Keratinocyte (primary cell): ENCODE measurements around the gene AGPAT3. TPM values are rescaled to one million over a fixed set of nuclear protein-coding genes. Genes with fewer than 3 reads are reported as not detected.

Experiments used
- DNase-seq: peaks from one replicate; pipeline ENCODE4 v3.0.0-alpha.2; 2011; ENCODE audit warnings: low read depth, missing footprints, low spot score
- FAIRE-seq: peaks from 2 replicates; lab custom pipeline; 2011; peaks lifted over from hg19 to GRCh38; lab: Jason Lieb, UNC
- H2AFZ ChIP-seq: 2 replicates; pipeline ENCODE4 v1.6.0; 2012; ENCODE audit warnings: low read length, control low read depth, inconsistent platforms; ENCODE audit not compliant: control insufficient read depth
- H3K27ac ChIP-seq: 2 replicates; pipeline ENCODE4 v1.5.1; 2011; ENCODE audit warnings: low read length; ENCODE audit not compliant: control insufficient read depth, insufficient read depth
- H3K27me3 ChIP-seq: 3 replicates; pipeline ENCODE4 v1.6.0; 2011; ENCODE audit warnings: low read length; ENCODE audit not compliant: control insufficient read depth, insufficient read depth; ENCODE audit errors: extremely low read depth
- H3K36me3 ChIP-seq, 2 experiments: 2 replicates in 1 of 2; 3 replicates in 1 of 2; pipeline ENCODE4 v1.5.1; 2011; ENCODE audit warnings: low read length in 2 of 2, mild to moderate bottlenecking in 1 of 2; ENCODE audit not compliant: control insufficient read depth in 2 of 2, insufficient read depth in 2 of 2; ENCODE audit errors: extremely low read depth in 1 of 2
- H3K4me1 ChIP-seq: 3 replicates; pipeline ENCODE4 v1.5.1; 2011; ENCODE audit warnings: low read length; ENCODE audit not compliant: control insufficient read depth, insufficient read depth; ENCODE audit errors: extremely low read depth
- H3K4me2 ChIP-seq: 3 replicates; pipeline ENCODE4 v1.6.0; 2011; ENCODE audit warnings: low read depth, low read length; ENCODE audit not compliant: control insufficient read depth, insufficient read depth; ENCODE audit errors: extremely low read depth
- H3K4me3 ChIP-seq, 3 experiments: fragments of 200-600 bp in 1 of 3; sonication (generic) in 1 of 3; 2 replicates in 2 of 3; 3 replicates in 1 of 3; pipeline ENCODE4 v1.5.1; 2011 to 2016; ENCODE audit warnings: low read length in 3 of 3, mild to moderate bottlenecking in 3 of 3, control low read depth in 2 of 3, inconsistent platforms in 1 of 3, low read depth in 1 of 3, mixed read lengths in 1 of 3, mixed run types in 1 of 3, moderate library complexity in 1 of 3; ENCODE audit not compliant: control insufficient read depth in 2 of 3, insufficient read depth in 2 of 3; ENCODE audit errors: extremely low read depth in 1 of 3
- H3K79me2 ChIP-seq: 2 replicates; pipeline ENCODE4 v1.6.0; 2012; ENCODE audit warnings: low read length; ENCODE audit not compliant: control insufficient read depth, insufficient read depth
- H3K9ac ChIP-seq: 3 replicates; pipeline ENCODE4 v1.6.0; 2011; ENCODE audit warnings: low read length; ENCODE audit not compliant: control insufficient read depth, insufficient read depth; ENCODE audit errors: extremely low read depth
- H3K9me1 ChIP-seq: 3 replicates; pipeline ENCODE4 v1.6.0; 2011; ENCODE audit warnings: low read length; ENCODE audit not compliant: control insufficient read depth, insufficient read depth; ENCODE audit errors: extremely low read depth
- H3K9me3 ChIP-seq: 2 replicates; pipeline ENCODE4 v1.5.1; 2012; ENCODE audit warnings: low read depth, low read length; ENCODE audit not compliant: control insufficient read depth
- H4K20me1 ChIP-seq: 3 replicates; pipeline ENCODE4 v1.6.0; 2011; ENCODE audit warnings: low read length; ENCODE audit not compliant: control insufficient read depth, insufficient read depth; ENCODE audit errors: extremely low read depth
- CTCF ChIP-seq, 3 experiments: IDR thresholded peaks in 1 of 3; conservative IDR thresholded peaks in 1 of 3; optimal IDR thresholded peaks in 1 of 3; 2 replicates in 2 of 3; 3 replicates in 1 of 3; pipeline versions ENCODE3 to v1.5.1; 2011; ENCODE audit warnings: low read length in 3 of 3, mild to moderate bottlenecking in 3 of 3, moderate library complexity in 2 of 3, control low read depth in 1 of 3, inconsistent platforms in 1 of 3; ENCODE audit not compliant: insufficient read depth in 2 of 3; ENCODE audit errors: extremely low read depth in 1 of 3
- EZH2 ChIP-seq: IDR thresholded peaks from one replicate; pipeline ENCODE4 v1.6.1; 2012; ENCODE audit warnings: inconsistent platforms, mild to moderate bottlenecking, low read length, moderate library complexity
- dilution Hi-C: fragments of 300-500 bp; cut with MboI; formaldehyde crosslinking; loops from one replicate; pipeline ENCODE4 v1.7.0; 2020; ENCODE audit warnings: low sequenced_read_pairs; ENCODE audit not compliant: extremely low pct_ligation_motif_present
- polyA plus RNA-seq, 5 experiments: library from polyadenylated mRNA; depleted of rRNA in 3 of 5; stranded (reverse) in 3 of 5; stranded (forward) in 1 of 5; unstranded in 1 of 5; fragments of >200 nt; gene quantifications; 1 replicate in 1 of 5; 2 replicates in 3 of 5; 3 replicates in 1 of 5; pipeline versions ENCODE4 v1.2.1 to v1.2.3, GENCODE V29; 2011 to 2012; ENCODE audit warnings: missing spikeins in 2 of 5, low read depth in 1 of 5, low replicate concordance in 1 of 5

Gene AGPAT3
- polyA plus RNA-seq, 1 donor (not counting 4 experiments of a cell fraction or from before 2014, with no cell fraction given), result 21.7 TPM

GRCh38 chr21:43886565-43886964 is 21.5 kb downstream of the AGPAT3 start:
- Histone ChIP-seq H3K4me2 (no peak overlapping the region), H3K9ac (no peak overlapping the region), H3K9me3 (no peaks in the 10 kb centered on the region), H2AFZ (no peak overlapping the region), H3K79me2 (peaks cover 31% of the 10 kb centered on the region), H4K20me1 (peaks cover 3% of the 10 kb centered on the region), H3K9me1 (no peaks in the 10 kb centered on the region), H3K36me3 (peaks cover 0 to 5% of the 10 kb centered on the region in 2 experiments), H3K4me1 (peaks cover 9% of the 10 kb centered on the region), H3K27me3 (no peaks in the 10 kb centered on the region), H3K4me3 (no peak overlapping the region), H3K27ac (no peak overlapping the region)
- no peak for FAIRE-seq
- TF ChIP-seq EZH2 (no peak), CTCF (optimal IDR thresholded peaks at IDR 0.05 in 1 of 3, IDR thresholded peaks at IDR 0.05 in 1 of 3, conservative IDR thresholded peaks at IDR 0.05 in 1 of 3; ENCODE audit: extremely low read depth in 1 of 3, insufficient read depth in 2 of 3, low read length in 3 of 3) (no peak)
- DNase-seq, result no peak
- dilution Hi-C loops, result no loop called here

GRCh38 chr21:43889069-43889468 is 24.0 kb downstream of the AGPAT3 start:
- no peak for TF ChIP-seq CTCF (optimal IDR thresholded peaks at IDR 0.05 in 1 of 3, IDR thresholded peaks at IDR 0.05 in 1 of 3, conservative IDR thresholded peaks at IDR 0.05 in 1 of 3; ENCODE audit: extremely low read depth in 1 of 3, insufficient read depth in 2 of 3, low read length in 3 of 3)
- TF ChIP-seq EZH2, result no peak
- no peak for FAIRE-seq
- Histone ChIP-seq H3K9me1 (no peaks in the 10 kb centered on the region), H3K4me1 (peaks cover 9% of the 10 kb centered on the region), H2AFZ (no peak overlapping the region), H3K9ac (no peak overlapping the region), H3K4me3 (no peak overlapping the region), H3K27me3 (no peaks in the 10 kb centered on the region), H3K36me3 (peaks cover 0 to 5% of the 10 kb centered on the region in 2 experiments), H3K79me2 (peaks cover 23% of the 10 kb centered on the region), H4K20me1 (peaks cover 3% of the 10 kb centered on the region), H3K4me2 (no peak overlapping the region), H3K27ac (no peak overlapping the region), H3K9me3 (no peaks in the 10 kb centered on the region)
- dilution Hi-C loops, result no loop called here
- DNase-seq, result no peak
